Activated CD8-positive, alpha-beta T cell treated with anti-CD3 and anti-CD28 coated beads for 36 hours (primary cell): ENCODE results near the gene ZNF780B. TPM values are rescaled to one million over a fixed set of nuclear protein-coding genes. Genes with fewer than 3 reads are reported as not detected.

Source experiments
- ATAC-seq: fragments of 200-7000 bp; cut with Tn5 transposase; one replicate; pipeline ENCODE4 v1.10.0; 2021; ENCODE audit warnings: mild to moderate bottlenecking, moderate library complexity
- CTCF ChIA-PET: fragments of 350-600 bp; sonication (Branson Sonifier 250); formaldehyde crosslinking; loops from one replicate; lab custom pipeline; 2021; ENCODE audit warnings: antibody characterized with exemption; lab: Charles Lee
- POLR2A ChIA-PET: fragments of 350-600 bp; sonication (Branson Sonifier 250); formaldehyde crosslinking; loops from one replicate; lab custom pipeline; 2021; ENCODE audit warnings: antibody characterized with exemption; lab: Charles Lee
- DNase-seq: peaks from one replicate; pipeline ENCODE4 v3.0.0-alpha.2; 2020
- H3K27ac Mint-ChIP-seq: one replicate; pipeline ENCODE4 v1.8.0; 2021; ENCODE audit warnings: mild to moderate bottlenecking, mixed read lengths
- H3K27me3 Mint-ChIP-seq: one replicate; pipeline ENCODE4 v1.8.0; 2021; ENCODE audit warnings: mixed read lengths
- H3K36me3 Mint-ChIP-seq: one replicate; pipeline ENCODE4 v1.8.0; 2021; ENCODE audit warnings: low read depth, mixed read lengths
- H3K4me1 Mint-ChIP-seq: one replicate; pipeline ENCODE4 v1.8.0; 2021; ENCODE audit warnings: low read depth, mixed read lengths
- H3K4me3 Mint-ChIP-seq: one replicate; pipeline ENCODE4 v1.8.0; 2021; ENCODE audit warnings: mild to moderate bottlenecking, moderate library complexity, mixed read lengths
- H3K9me3 Mint-ChIP-seq: one replicate; pipeline ENCODE4 v1.8.0; 2021; ENCODE audit warnings: mixed read lengths
- CTCF ChIP-seq: fragments of 200-600 bp; IDR thresholded peaks from one replicate; pipeline ENCODE4 v1.8.0; 2022; ENCODE audit warnings: antibody characterized with exemption, mild to moderate bottlenecking
- intact Hi-C: fragments of 100-400 bp; cut with micrococcal nuclease; formaldehyde crosslinking; loops from one replicate; pipeline ENCODE4 v1.10.0; 2022
- total RNA-seq, 2 experiments: library from RNA; stranded (reverse); gene quantifications; one replicate each; pipeline ENCODE4 v1.2.3, GENCODE V29; 2021

Gene ZNF780B
- total RNA-seq, 2 experiments from 2014 or later, result 15.5 to 18.6 TPM

GRCh38 chr19:39987167-39987566, 68.9 kb downstream of the ZNF780B start:
- peaks cover 35% of the 10 kb centered on the region for H3K9me3 Mint-ChIP-seq
- TF ChIP-seq CTCF, result no peak
- POLR2A ChIA-PET, result no interaction called here

GRCh38 chr19:39986643-39987042, 69.4 kb downstream of the ZNF780B start:
- ATAC-seq (no peak), DNase-seq (no peak)
- H3K4me1 Mint-ChIP-seq, result peaks cover 19% of the 10 kb centered on the region
- H3K36me3 Mint-ChIP-seq, result peaks cover 52% of the 10 kb centered on the region
- H3K27ac Mint-ChIP-seq, result no peak overlapping the region
- no peaks in the 10 kb centered on the region for H3K27me3 Mint-ChIP-seq
- intact Hi-C loops, result no loop called here
- no peak overlapping the region for H3K4me3 Mint-ChIP-seq
- H3K9me3 Mint-ChIP-seq, result peaks cover 35% of the 10 kb centered on the region
- ChIA-PET POLR2A (no interaction called here), CTCF (interaction anchor here (1.6 kb wide), 1 partner anchor 16 kb away, joined by 8 read pairs; the partner anchor contains the start of gene PSMC4)
- no peak for TF ChIP-seq CTCF

More at GRCh38 chr19:39987167-39987566, 68.9 kb downstream of the ZNF780B start:
- Mint-ChIP-seq H3K4me1 (peaks cover 23% of the 10 kb centered on the region), H3K36me3 (peaks cover 52% of the 10 kb centered on the region), H3K27ac (no peak overlapping the region), H3K4me3 (no peak overlapping the region), H3K27me3 (no peaks in the 10 kb centered on the region)
- ATAC-seq (no peak), DNase-seq (no peak)
- CTCF ChIA-PET, result no interaction called here
- intact Hi-C loops, result no loop called here

- ATAC-seq (no peak), DNase-seq (no peak)
- peaks cover 80% of the 10 kb centered on the region for H3K36me3 Mint-ChIP-seq
- ChIA-PET CTCF (interaction anchor here (1.5 kb wide), 1 partner anchor 140 kb away, joined by 3 read pairs; no protein-coding TSS in a partner anchor), POLR2A (interaction anchor here (2.4 kb wide), 1 partner anchor 13 kb away, joined by 7 read pairs; the partner anchor contains the start of gene ZNF546)
- H3K9me3 Mint-ChIP-seq, result peaks cover 35% of the 10 kb centered on the region
- no peaks in the 10 kb centered on the region for H3K27me3 Mint-ChIP-seq
- peaks cover under 1% of the 10 kb centered on the region for H3K4me1 Mint-ChIP-seq
- intact Hi-C loops, result no loop called here
- TF ChIP-seq CTCF, result no peak
- H3K27ac Mint-ChIP-seq, result no peak overlapping the region
- H3K4me3 Mint-ChIP-seq, result no peak overlapping the region
Measured at GRCh38 chr19:39983695-39984300, 72.2 kb downstream of the ZNF780B start.

- no peak for ATAC-seq
Measured at GRCh38 chr19:39982883-39983282, 73.1 kb downstream of the ZNF780B start.

More at GRCh38 chr19:39982883-39983282, 73.1 kb downstream of the ZNF780B start:
- DNase-seq, result no peak
- ChIA-PET POLR2A (interaction anchor here (2.4 kb wide), 1 partner anchor 14 kb away, joined by 7 read pairs; the partner anchor contains the start of gene ZNF546), CTCF (no interaction called here)
- Mint-ChIP-seq H3K27me3 (no peaks in the 10 kb centered on the region), H3K27ac (no peak overlapping the region), H3K36me3 (peaks cover 88% of the 10 kb centered on the region), H3K4me3 (no peak overlapping the region), H3K9me3 (peaks cover 34% of the 10 kb centered on the region), H3K4me1 (no peaks in the 10 kb centered on the region)
- intact Hi-C loops, result no loop called here
- no peak for TF ChIP-seq CTCF

Other genes with a start within 250 kb of the ZNF780B start
- gene DYRK1B, start 222.1 kb downstream of the ZNF780B start, total RNA-seq, result 1 to 10 TPM; 5.4 to 7.0 TPM
- gene FBL, start 209.9 kb downstream of the ZNF780B start, total RNA-seq, result 100 to 1,000 TPM; 901 to 905 TPM
- 1 to 10 TPM; 4.8 to 6.9 TPM for gene FCGBP, start 121.6 kb downstream of the ZNF780B start, total RNA-seq
- 100 to 1,000 TPM; 105 to 107 TPM for gene PSMC4, start 85.1 kb downstream of the ZNF780B start, total RNA-seq
- gene ZNF546, start 59.2 kb downstream of the ZNF780B start, total RNA-seq, result 1 to 10 TPM; 5.2 to 5.6 TPM
- gene ZNF780A, start 34.7 kb upstream of the ZNF780B start, total RNA-seq, result 10 to 100 TPM; 12.9 to 13.3 TPM
- 10 to 100 TPM; 11.3 to 12.6 TPM for gene MAP3K10, start 135.2 kb upstream of the ZNF780B start, total RNA-seq
- not detected for gene TTC9B, start 162.2 kb upstream of the ZNF780B start, total RNA-seq
- not detected for gene CCNP, start 170.5 kb upstream of the ZNF780B start, total RNA-seq
- 100 to 1,000 TPM; 139 to 144 TPM for gene AKT2, start 229.1 kb upstream of the ZNF780B start, total RNA-seq